Loucy (cell line): Measurements from ENCODE around the gene DNMT1.

Experiments
- H2AFZ ChIP-seq: fragments of 200-600 bp; sonication (generic); 2 replicates; pipeline ENCODE4 v1.6.0; 2016; ENCODE audit warnings: antibody characterized with exemption, mild to moderate bottlenecking, low read length, moderate library complexity
- H3F3A ChIP-seq: fragments of 200-600 bp; 2 replicates; pipeline ENCODE4 v1.6.0; 2016; ENCODE audit warnings: antibody characterized with exemption, low read depth, mild to moderate bottlenecking
- H3K27me3 ChIP-seq: fragments of 200-600 bp; sonication (generic); 2 replicates; pipeline ENCODE4 v1.6.1; 2014; ENCODE audit warnings: low read length, mild to moderate bottlenecking; ENCODE audit not compliant: insufficient read depth, poor library complexity, severe bottlenecking
- H3K36me3 ChIP-seq: fragments of 200-600 bp; sonication (generic); 2 replicates; pipeline ENCODE4 v1.6.1; 2016; ENCODE audit warnings: low read length; ENCODE audit not compliant: insufficient read depth
- H3K4me1 ChIP-seq: fragments of 200-600 bp; sonication (generic); 2 replicates; pipeline ENCODE4 v1.5.1; 2014; ENCODE audit warnings: low read length, mild to moderate bottlenecking; ENCODE audit not compliant: insufficient read depth, poor library complexity, severe bottlenecking
- H3K4me2 ChIP-seq: fragments of 200-600 bp; sonication (generic); 2 replicates; pipeline ENCODE4 v1.6.0; 2014; ENCODE audit warnings: antibody characterized with exemption, low read length, low read depth, mild to moderate bottlenecking; ENCODE audit not compliant: poor library complexity, severe bottlenecking
- H3K4me3 ChIP-seq: fragments of 200-600 bp; sonication (generic); 2 replicates; pipeline ENCODE4 v1.5.1; 2014; ENCODE audit warnings: low read length, mild to moderate bottlenecking, mixed read lengths; ENCODE audit not compliant: poor library complexity, severe bottlenecking
- H3K79me2 ChIP-seq: fragments of 200-600 bp; sonication (generic); 2 replicates; pipeline ENCODE4 v1.6.1; 2014; ENCODE audit warnings: low read length; ENCODE audit not compliant: insufficient read depth
- H3K9ac ChIP-seq: fragments of 200-600 bp; sonication (generic); 2 replicates; pipeline ENCODE4 v1.6.0; 2014; ENCODE audit warnings: mild to moderate bottlenecking, low read depth, low read length, moderate library complexity; ENCODE audit not compliant: poor library complexity, severe bottlenecking
- H3K9me2 ChIP-seq: fragments of 200-600 bp; sonication (generic); replicated peaks from 2 replicates; pipeline ENCODE4 v1.6.1; 2016; ENCODE audit warnings: low read depth, low read length, mixed read lengths
- H3K9me3 ChIP-seq: fragments of 200-600 bp; sonication (generic); 2 replicates; pipeline ENCODE4 v1.6.1; 2014; ENCODE audit warnings: mild to moderate bottlenecking, antibody characterized with exemption, low read length, low read depth; ENCODE audit not compliant: insufficient read depth
- H4K20me1 ChIP-seq: fragments of 200-600 bp; sonication (generic); 2 replicates; pipeline ENCODE4 v1.6.0; 2014; ENCODE audit warnings: antibody characterized with exemption, low read length, mild to moderate bottlenecking; ENCODE audit not compliant: insufficient read depth, poor library complexity, severe bottlenecking
- EZH2phosphoT487 ChIP-seq: fragments of 200-600 bp; IDR thresholded peaks from 2 replicates; pipeline ENCODE4 v1.6.1; 2018; ENCODE audit warnings: antibody characterized with exemption, mild to moderate bottlenecking, moderate library complexity, borderline replicate concordance
- TF ChIP-seq, protein P1 (sequence below): fragments of 200-600 bp; sonication (generic); conservative IDR thresholded peaks from 2 replicates; pipeline ENCODE4 v1.5.1; 2014; ENCODE audit warnings: mild to moderate bottlenecking, antibody characterized with exemption, low read length

The DNMT1 gene

DNA sequence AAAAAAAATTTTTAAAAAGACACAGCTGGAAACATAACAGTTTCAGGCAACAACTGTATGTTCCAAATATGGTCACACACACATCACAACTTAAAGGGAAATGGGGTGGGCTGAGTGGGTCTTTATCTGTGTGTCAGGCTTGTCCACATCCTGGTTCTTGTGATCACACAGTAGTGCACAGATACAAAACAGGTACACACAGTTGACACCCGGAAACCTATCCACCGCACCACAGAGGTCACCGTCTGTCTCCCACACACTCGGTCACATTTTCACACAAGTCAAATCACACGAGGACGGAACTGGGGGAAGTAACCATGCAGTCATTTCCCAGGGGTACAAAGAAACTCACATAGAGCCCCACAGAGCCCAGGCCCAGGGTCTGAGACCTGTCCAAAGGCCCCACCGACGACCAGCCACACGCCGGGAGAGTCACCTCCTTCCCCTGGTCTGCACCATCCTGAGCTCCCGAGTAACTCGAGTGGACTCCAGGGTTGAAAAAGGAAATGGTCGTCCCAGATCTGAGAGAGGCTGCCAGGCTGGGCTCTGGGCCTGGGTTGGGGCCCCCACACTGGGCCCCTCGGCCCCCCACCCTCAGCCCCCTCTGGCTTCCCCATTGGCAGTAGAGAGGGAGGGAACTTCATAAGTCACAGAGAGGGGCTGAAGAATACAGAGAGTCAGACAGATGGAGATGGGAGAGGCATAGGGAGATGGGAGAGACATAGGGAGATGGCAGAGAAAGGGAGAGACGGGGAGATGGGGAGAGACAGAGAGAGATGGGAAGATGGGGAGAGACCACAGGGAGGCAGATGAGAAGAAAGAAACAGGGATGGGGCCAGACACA is 89.9 kb downstream of the DNMT1 start:
- peaks cover 36% of the 10 kb centered on the region for H3K79me2 ChIP-seq
- H3F3A ChIP-seq: peaks cover 14% of the 10 kb centered on the region
- no peaks in the 10 kb centered on the region for H3K9me3 ChIP-seq
- H2AFZ ChIP-seq: peak overlapping the region; percentile 22; the same call in 1 of the 2 replicates
- peak overlapping the region; percentile 99 for H3K9ac ChIP-seq
- peak overlapping the region; percentile 98 for H3K4me2 ChIP-seq
- no peaks in the 10 kb centered on the region for H3K9me2 ChIP-seq
- no peaks in the 10 kb centered on the region for H3K27me3 ChIP-seq
- peaks cover 26% of the 10 kb centered on the region for H4K20me1 ChIP-seq
- no peak for TF ChIP-seq EZH2phosphoT487
- TF ChIP-seq, protein P1, sequence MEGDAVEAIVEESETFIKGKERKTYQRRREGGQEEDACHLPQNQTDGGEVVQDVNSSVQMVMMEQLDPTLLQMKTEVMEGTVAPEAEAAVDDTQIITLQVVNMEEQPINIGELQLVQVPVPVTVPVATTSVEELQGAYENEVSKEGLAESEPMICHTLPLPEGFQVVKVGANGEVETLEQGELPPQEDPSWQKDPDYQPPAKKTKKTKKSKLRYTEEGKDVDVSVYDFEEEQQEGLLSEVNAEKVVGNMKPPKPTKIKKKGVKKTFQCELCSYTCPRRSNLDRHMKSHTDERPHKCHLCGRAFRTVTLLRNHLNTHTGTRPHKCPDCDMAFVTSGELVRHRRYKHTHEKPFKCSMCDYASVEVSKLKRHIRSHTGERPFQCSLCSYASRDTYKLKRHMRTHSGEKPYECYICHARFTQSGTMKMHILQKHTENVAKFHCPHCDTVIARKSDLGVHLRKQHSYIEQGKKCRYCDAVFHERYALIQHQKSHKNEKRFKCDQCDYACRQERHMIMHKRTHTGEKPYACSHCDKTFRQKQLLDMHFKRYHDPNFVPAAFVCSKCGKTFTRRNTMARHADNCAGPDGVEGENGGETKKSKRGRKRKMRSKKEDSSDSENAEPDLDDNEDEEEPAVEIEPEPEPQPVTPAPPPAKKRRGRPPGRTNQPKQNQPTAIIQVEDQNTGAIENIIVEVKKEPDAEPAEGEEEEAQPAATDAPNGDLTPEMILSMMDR: no peak
- peaks cover 40% of the 10 kb centered on the region for H3K4me1 ChIP-seq
- peak overlapping the region; percentile 90 for H3K4me3 ChIP-seq
- peaks cover 22% of the 10 kb centered on the region; the same call in 1 of the 2 replicates for H3K36me3 ChIP-seq

DNA sequence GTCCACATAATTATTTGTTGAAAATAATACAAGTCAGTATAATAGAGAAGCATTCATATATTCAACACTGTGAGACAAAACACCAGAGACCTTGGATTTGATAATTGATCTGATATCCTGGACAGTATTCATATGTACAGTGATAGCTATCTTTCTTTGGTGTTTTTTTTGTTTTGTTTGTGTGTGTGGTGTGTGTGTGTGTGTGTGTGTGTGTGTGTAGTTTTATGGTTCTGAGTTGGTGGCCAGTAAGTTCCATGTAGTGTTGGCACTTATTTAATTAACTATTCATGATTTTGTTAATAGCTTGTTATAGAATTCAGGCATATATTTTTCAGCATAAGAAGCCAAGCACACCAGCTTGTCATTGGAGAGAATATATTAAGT is 90.6 kb downstream of the DNMT1 start:
- Histone ChIP-seq H3K4me3 (peak overlapping the region; percentile 90), H3K9ac (peak overlapping the region; percentile 99)
- TF ChIP-seq EZH2phosphoT487: no peak
- TF ChIP-seq, protein P1: no peak

DNA sequence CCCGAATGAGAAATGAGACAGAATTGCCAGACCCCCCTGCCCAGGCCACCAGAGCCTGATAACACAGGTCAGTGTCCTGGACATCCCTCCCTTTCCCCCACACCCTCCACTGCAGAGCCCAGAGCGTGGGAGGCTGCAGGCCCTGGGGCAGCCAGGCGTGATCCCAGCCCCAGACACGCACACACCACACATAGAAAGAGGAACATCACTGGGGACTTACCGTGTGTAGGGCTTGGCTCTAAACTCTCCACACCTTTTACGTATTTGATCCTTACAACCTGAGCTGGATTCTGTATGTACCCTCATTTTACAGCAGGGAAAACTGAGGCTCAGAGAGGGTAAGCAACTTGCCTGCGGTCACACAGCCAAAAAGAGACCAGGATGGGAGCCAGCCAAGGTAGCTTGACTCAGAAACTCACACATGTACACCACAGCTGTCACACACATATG is 91.9 kb downstream of the DNMT1 start:
- Histone ChIP-seq H3K4me1 (peaks cover 40% of the 10 kb centered on the region), H3F3A (peaks cover 14% of the 10 kb centered on the region), H3K4me2 (no peak overlapping the region), H3K27me3 (no peaks in the 10 kb centered on the region), H3K9me3 (no peaks in the 10 kb centered on the region), H3K79me2 (peaks cover 15% of the 10 kb centered on the region), H3K9ac (peak overlapping the region; percentile 41), H3K4me3 (no peak overlapping the region), H2AFZ (no peak overlapping the region), H4K20me1 (peaks cover 13% of the 10 kb centered on the region), H3K9me2 (no peaks in the 10 kb centered on the region), H3K36me3 (peaks cover 6% of the 10 kb centered on the region; the same call in 1 of the 2 replicates)
- no peak for TF ChIP-seq EZH2phosphoT487
- TF ChIP-seq, protein P1: no peak

More for the DNA sequence above, 90.6 kb downstream of the DNMT1 start:
- Histone ChIP-seq H3K4me1 (peaks cover 40% of the 10 kb centered on the region), H3K27me3 (no peaks in the 10 kb centered on the region), H3K4me2 (peak overlapping the region; percentile 98), H3K36me3 (peaks cover 14% of the 10 kb centered on the region; the same call in 1 of the 2 replicates), H3K9me2 (no peaks in the 10 kb centered on the region), H2AFZ (peak overlapping the region; percentile 22; the same call in 1 of the 2 replicates), H4K20me1 (peaks cover 20% of the 10 kb centered on the region), H3F3A (peaks cover 14% of the 10 kb centered on the region), H3K9me3 (no peaks in the 10 kb centered on the region), H3K79me2 (peaks cover 29% of the 10 kb centered on the region)
